NCI-H1105 (cell line): ENCODE results near the gene PHRF1.

Experiments
- DNase-seq: peaks from one replicate; lab custom pipeline; 2025; lab: John Stamatoyannopoulos, UW

The PHRF1 gene

GRCh38 chr11:596374-596773, 20.1 kb downstream of the PHRF1 start:
- DNase-seq = no peak

GRCh38 chr11:597166-597725, 21.0 kb downstream of the PHRF1 start:
- DNase-seq = no peak

GRCh38 chr11:598005-598680, 21.9 kb downstream of the PHRF1 start:
- DNase-seq = no peak

- DNase-seq = no peak
These were observed 25.4 kb downstream of the PHRF1 start for GRCh38 chr11:601573-602245.

- no peak for DNase-seq
These were observed 26.9 kb downstream of the PHRF1 start for GRCh38 chr11:603154-603553.

- DNase-seq = no peak
These were observed 29.2 kb downstream of the PHRF1 start for GRCh38 chr11:605286-606129.

GRCh38 chr11:606245-606644, 30.0 kb downstream of the PHRF1 start:
- no peak for DNase-seq

GRCh38 chr11:607020-607780, 30.9 kb downstream of the PHRF1 start:
- no peak for DNase-seq

- DNase-seq = no peak
These were observed 31.8 kb downstream of the PHRF1 start for GRCh38 chr11:607971-608659.

- DNase-seq = no peak
These were observed 32.6 kb downstream of the PHRF1 start for GRCh38 chr11:608791-609251.

- DNase-seq = no peak
These were observed 33.1 kb downstream of the PHRF1 start for GRCh38 chr11:609341-609811.

- DNase-seq = no peak
These were observed 34.0 kb downstream of the PHRF1 start for GRCh38 chr11:610146-610801.

- no peak for DNase-seq
These were observed 35.0 kb downstream of the PHRF1 start for GRCh38 chr11:611001-611996.

- DNase-seq = peak; percentile 29
These were observed 36.1 kb downstream of the PHRF1 start for GRCh38 chr11:612201-612960.

- no peak for DNase-seq
These were observed 36.7 kb downstream of the PHRF1 start for GRCh38 chr11:612961-613300.

GRCh38 chr11:613369-613968, 37.2 kb downstream of the PHRF1 start:
- DNase-seq = peak; percentile 44

GRCh38 chr11:614021-614622, 37.9 kb downstream of the PHRF1 start:
- no peak for DNase-seq
